Stimulated activated CD8-positive, alpha-beta memory T cell treated with anti-CD3 and anti-CD28 coated beads, Interleukin-4, amount 100 ng/mL, for 48 hours (primary cell): ENCODE results near the gene RAD51.

Experiments used
- DNase-seq: peaks from one replicate; pipeline ENCODE4 v3.0.0-alpha.2; 2020

RAD51 gene

GRCh38 chr15:40722934-40723333 lies 28.0 kb downstream of the RAD51 start:
- DNase-seq = no peak

GRCh38 chr15:40723919-40724318 lies 28.9 kb downstream of the RAD51 start:
- no peak for DNase-seq

GRCh38 chr15:40731034-40731433 lies 36.1 kb downstream of the RAD51 start:
- no peak for DNase-seq

GRCh38 chr15:40736575-40736974 lies 41.6 kb downstream of the RAD51 start:
- DNase-seq = no peak

- no peak for DNase-seq
Measured at GRCh38 chr15:40737048-40737447, 42.1 kb downstream of the RAD51 start.

GRCh38 chr15:40739047-40739446 lies 44.1 kb downstream of the RAD51 start:
- DNase-seq = no peak

GRCh38 chr15:40739854-40740253 lies 44.9 kb downstream of the RAD51 start:
- no peak for DNase-seq

- DNase-seq = no peak
Measured at GRCh38 chr15:40743485-40743901, 48.5 kb downstream of the RAD51 start.

- DNase-seq = peak; percentile 79
Measured at GRCh38 chr15:40743921-40744814, 49.2 kb downstream of the RAD51 start.

GRCh38 chr15:40744815-40745152 lies 49.8 kb downstream of the RAD51 start:
- DNase-seq = no peak

- DNase-seq = no peak
Measured at GRCh38 chr15:40746916-40747418, 52.0 kb downstream of the RAD51 start.

GRCh38 chr15:40747685-40748631 lies 53.0 kb downstream of the RAD51 start:
- DNase-seq = no peak

GRCh38 chr15:40749151-40749630 lies 54.2 kb downstream of the RAD51 start:
- DNase-seq = no peak

- no peak for DNase-seq
Measured at GRCh38 chr15:40750885-40751284, 55.9 kb downstream of the RAD51 start.

GRCh38 chr15:40751745-40752144 lies 56.8 kb downstream of the RAD51 start:
- no peak for DNase-seq

GRCh38 chr15:40754574-40754882 lies 59.6 kb downstream of the RAD51 start:
- peak; percentile 50 for DNase-seq

GRCh38 chr15:40754883-40755811 lies 60.2 kb downstream of the RAD51 start, which contains the start of gene RMDN3:
Gene RMDN3, minus strand, starts transcription at chr15:40755254. Its CDS starts 471 bp downstream, at chr15:40754783.
- DNase-seq = peak; percentile 96

GRCh38 chr15:40755812-40756208 lies 60.8 kb downstream of the RAD51 start:
- no peak for DNase-seq

- DNase-seq = no peak
Measured at GRCh38 chr15:40756938-40757337, 62.0 kb downstream of the RAD51 start.

GRCh38 chr15:40759961-40760360 lies 65.0 kb downstream of the RAD51 start:
- DNase-seq = no peak

- peak; percentile 66 for DNase-seq
Measured at GRCh38 chr15:40762919-40763800, 68.2 kb downstream of the RAD51 start.
